Right lobe of liver (tissue), 4 donors: ENCODE results near the gene ATL2.
"Not testable (repeated sequence)": the region's sequence is repeated elsewhere in the genome, so short reads cannot be mapped to it uniquely, and the experiment has no call there.

ENCODE experiments used
- CTCF ChIP-seq, 4 donors: fragments of 200-600 bp in 3 of 4; fragments of 450-650 bp in 1 of 4; IDR thresholded peaks; one replicate each; pipeline versions ENCODE4 v1.5.1 to v1.8.0; 2016 to 2022; ENCODE audit warnings: antibody characterized with exemption in 4 of 4, mild to moderate bottlenecking in 2 of 4
- POLR2A ChIP-seq: fragments of 450-650 bp; IDR thresholded peaks from one replicate; pipeline ENCODE4 v1.6.1; 2017; ENCODE audit warnings: antibody characterized with exemption, mild to moderate bottlenecking
- donor health status: DM: no; HTN: no; CAD: no.
- donor health status: DM: no; HTN: no; CAD: no.
- donor health status: DM: no; HTN: yes; CAD: no.

- not testable (repeated sequence) for TF ChIP-seq CTCF (IDR thresholded peaks at IDR 0.05); POLR2A
Observed at GRCh38 chr2:38319240-38319639, 57.8 kb downstream of the ATL2 start.
